ENCODE measurements around the gene TMEM45B.

Gene TMEM45B

DNA sequence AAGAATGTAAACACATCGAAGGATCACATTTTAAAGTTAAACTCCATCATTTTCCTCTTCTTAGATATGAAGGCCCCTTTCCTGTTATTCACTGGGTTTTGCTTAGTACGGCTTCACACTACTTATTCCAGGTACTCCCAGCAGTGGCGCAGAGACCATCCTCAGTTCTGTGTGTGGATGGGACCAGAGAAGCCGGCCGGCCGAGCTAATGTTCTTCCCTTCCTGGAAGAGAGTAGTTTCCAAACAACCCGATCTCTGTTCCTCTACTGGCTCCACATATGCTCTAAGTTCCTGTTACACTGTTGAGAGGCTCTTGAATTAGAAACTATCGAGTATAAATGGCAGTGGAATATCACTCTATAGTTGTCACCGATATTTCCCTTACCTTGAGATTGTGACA lies 80.4 kb downstream of the TMEM45B start:
- in situ Hi-C loops (cut with HindIII; ENCODE audit: low sequenced_read_pairs) = no loop called here

- in situ Hi-C loops (cut with HindIII; ENCODE audit: low sequenced_read_pairs) = no loop called here
These were observed 89.8 kb downstream of the TMEM45B start for GRCh38 chr11:129905402-129905801.
